Activated CD4-positive, CD25-positive, alpha-beta regulatory T cell treated with anti-CD3 and anti-CD28 coated beads, Interleukin-2, amount 50 U/mL, for 24 hours (primary cell): ENCODE results near the gene OXCT1.
"Not testable (repeated sequence)": the region's sequence is repeated elsewhere in the genome, so short reads cannot be mapped to it uniquely, and the experiment has no call there.

Experiments used
- ATAC-seq, 2 donors: fragments of 150-1000 bp; cut with Tn5 transposase; one replicate each; pipeline ENCODE4 v1.10.0; 2021; ENCODE audit warnings: mild to moderate bottlenecking in 1 of 2, moderate library complexity in 1 of 2

Gene OXCT1

GRCh38 chr5:41772056-41772455 is 98.2 kb downstream of the OXCT1 start:
- ATAC-seq, result no peak

DNA sequence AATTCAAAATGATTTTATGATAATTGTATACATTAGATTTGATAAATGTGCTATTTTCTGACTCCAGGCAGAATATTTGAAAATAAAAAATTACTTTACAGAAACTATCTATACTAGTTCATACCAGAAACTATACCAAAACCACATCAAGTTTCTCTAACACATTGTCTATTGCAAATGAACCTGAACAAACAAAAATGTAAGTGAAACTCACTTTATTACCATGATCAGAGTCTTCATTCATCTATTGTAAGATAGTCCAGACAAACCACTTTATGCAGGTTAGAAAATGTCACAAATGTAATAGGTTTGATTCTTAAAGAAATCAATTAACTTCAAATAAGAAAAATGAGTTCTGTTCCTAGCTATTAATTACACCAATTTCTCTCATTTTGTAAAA is 99.4 kb downstream of the OXCT1 start:
- ATAC-seq, result no peak

- ATAC-seq, result no peak
Measured at GRCh38 chr5:41768692-41769091, 101.5 kb downstream of the OXCT1 start.

DNA sequence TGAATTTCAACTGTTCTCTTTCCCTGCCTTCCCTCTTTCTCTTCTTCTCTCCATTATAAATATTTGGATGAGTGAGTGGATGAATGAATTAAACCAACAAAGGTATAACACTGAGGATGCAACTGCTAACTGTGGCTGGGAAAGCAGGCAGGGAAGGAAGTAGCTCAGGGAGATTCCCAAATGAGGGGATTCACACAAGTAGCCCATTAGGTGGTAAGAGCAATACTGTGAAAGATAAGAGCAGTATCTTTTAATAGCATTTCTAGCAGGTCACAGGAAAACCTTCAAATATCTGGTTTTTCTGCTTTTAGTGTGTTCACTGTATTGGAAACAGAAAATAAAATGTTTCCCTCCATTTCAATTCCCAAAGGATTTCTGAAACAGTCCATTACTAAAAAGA is 105.6 kb downstream of the OXCT1 start:
- no peak for ATAC-seq

DNA sequence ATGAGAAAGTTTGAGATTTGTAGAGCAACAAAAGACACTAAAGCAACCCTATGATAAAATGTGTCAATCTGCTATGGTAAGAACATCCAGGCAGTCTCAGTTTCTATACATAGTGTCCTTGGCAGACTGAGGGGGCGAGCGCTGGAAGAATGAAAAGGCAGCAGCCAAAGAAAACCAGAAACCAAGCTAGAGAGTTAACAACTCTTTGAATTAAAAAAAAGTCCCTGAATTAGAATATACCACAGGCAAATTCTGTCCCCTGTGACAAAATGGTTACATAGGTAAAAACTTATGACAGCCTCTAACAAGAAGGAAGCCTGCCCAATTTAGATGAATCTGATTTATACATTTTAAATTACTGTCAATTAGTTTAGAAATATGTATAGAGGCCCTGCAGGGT is 106.7 kb downstream of the OXCT1 start:
- no peak for ATAC-seq

- no peak for ATAC-seq
Measured at GRCh38 chr5:41763081-41763480, 107.1 kb downstream of the OXCT1 start.

- ATAC-seq, result no peak
Measured at GRCh38 chr5:41762426-41762825, 107.8 kb downstream of the OXCT1 start.

GRCh38 chr5:41761663-41762062 is 108.6 kb downstream of the OXCT1 start:
- ATAC-seq, result no peak

- ATAC-seq, result no peak
Measured at GRCh38 chr5:41755705-41756104, 114.5 kb downstream of the OXCT1 start.

DNA sequence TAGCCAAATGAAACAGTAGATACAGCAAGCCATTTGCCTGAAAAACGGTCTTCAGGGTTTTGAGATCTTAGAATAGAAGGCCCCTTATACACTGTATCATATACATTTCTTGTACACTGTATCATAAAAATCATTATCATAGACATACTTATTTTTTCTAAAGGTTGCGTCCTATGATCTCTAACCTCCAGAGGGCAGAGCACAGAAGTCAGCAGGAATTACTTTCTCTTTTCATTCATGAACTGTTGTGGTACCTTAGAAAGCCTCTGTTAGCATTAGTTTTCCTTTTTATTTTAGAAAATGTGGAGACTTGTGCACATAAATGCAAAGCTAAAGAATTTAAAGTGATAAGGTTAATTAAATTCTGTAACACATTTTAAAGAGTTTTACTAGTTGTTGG is 115.4 kb downstream of the OXCT1 start:
- no peak for ATAC-seq

DNA sequence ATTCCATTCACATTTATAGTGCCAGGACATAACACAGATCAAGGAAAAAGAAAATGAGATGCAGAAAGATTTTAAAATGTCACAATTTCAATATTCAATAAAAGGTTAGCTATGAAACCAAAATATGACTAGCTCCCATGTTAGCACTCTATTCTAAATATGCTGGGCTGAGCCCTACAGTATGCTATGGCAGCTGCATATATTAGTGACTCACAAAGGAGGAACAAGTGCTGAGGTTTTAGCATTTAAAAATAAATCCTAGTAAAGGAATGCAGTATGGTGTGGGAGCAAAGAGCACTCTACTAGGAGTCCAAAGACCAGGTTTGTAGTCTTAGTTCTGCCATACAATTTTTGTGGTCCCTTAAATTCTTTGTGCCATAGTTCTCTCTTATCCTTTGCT is 118.4 kb downstream of the OXCT1 start:
- no peak for ATAC-seq

DNA sequence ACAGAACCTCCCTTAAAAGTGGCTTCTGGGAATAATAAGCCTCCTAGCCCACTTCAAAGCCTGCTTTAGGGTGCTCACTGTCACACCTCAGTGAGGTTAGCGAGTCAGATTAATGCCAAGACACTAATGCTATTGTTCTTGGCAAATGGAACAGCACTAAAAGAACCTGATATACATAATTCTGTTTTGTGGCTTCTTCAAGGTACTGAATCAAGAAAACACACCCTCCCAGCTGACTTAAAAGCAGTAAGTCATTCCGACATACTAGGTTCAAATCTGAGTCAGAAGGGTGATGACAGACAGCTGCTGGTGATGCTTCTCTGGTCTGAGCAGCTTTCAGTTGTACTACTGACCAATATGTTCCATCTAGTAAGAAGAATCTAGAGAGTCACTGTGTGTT is 121.6 kb downstream of the OXCT1 start:
- peak; percentile 92 to 93 for ATAC-seq

- no peak for ATAC-seq
Measured at GRCh38 chr5:41747708-41748107, 122.5 kb downstream of the OXCT1 start.

- ATAC-seq, result no peak
Measured at GRCh38 chr5:41747301-41747700, 122.9 kb downstream of the OXCT1 start.

GRCh38 chr5:41742608-41743007 is 127.6 kb downstream of the OXCT1 start:
- ATAC-seq, result not testable (repeated sequence)

GRCh38 chr5:41738710-41739354 is 131.4 kb downstream of the OXCT1 start:
- ATAC-seq, result no peak

DNA sequence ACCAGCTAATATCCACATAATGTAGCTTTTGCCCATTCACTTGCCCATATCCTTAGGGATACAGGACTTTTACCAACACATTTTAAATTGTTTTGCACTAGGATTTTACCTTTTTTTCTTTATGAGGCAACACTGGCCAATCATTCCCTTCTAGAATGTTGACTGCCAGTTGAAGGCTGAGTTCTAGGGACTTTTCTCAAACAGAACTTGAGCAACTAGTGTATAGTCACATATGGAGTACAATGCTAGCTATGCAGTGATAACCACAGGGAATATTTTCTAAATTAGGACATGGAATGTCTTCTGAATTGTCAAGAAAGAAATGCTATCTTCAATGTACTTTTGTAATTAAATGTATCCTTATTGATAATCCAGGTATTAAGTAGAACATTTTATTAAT is 133.6 kb downstream of the OXCT1 start:
- ATAC-seq, result no peak

DNA sequence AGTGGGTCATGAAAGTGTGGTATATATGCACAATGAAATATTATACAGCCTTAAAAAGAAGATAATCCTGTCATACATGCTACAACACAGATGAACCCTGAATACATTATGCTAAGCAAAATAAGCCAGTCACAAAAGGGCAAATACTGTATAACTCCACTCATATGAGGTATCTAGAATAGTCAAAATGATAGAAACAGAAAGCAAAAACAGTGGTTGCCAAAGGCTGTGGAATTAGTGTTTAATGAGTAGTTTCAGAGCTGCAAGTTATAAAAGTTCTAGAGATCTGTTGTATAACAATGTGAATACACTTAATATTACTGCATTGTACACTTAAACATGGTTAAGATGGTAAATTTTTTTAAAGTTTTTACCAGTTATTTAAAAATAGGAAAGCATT is 135.0 kb downstream of the OXCT1 start:
- ATAC-seq, result peak; percentile 46 to 48

GRCh38 chr5:41729381-41729780 is 140.8 kb downstream of the OXCT1 start:
- not testable (repeated sequence) for ATAC-seq

- ATAC-seq, result no peak
Measured at GRCh38 chr5:41728281-41728680, 141.9 kb downstream of the OXCT1 start.

GRCh38 chr5:41722359-41722950 is 147.8 kb downstream of the OXCT1 start:
- ATAC-seq, result no peak

DNA sequence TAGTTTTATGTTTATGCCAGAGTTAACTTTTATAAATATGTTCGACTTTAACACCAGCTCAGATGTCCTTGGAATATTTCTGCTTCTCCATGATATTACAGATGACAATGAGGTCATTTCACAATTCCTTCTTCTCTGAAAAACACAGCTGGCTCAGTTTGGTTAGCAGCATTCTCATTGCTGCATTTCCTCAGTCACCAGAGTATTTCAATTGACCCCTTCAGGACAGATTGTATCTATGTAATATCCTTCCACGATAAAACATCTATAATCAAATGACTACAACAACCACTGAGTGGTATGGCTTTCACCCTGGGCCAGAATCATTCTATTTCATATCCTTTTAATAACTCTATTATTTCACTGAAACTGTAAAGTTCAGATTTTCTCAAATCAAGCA is 148.7 kb downstream of the OXCT1 start:
- ATAC-seq, result no peak

DNA sequence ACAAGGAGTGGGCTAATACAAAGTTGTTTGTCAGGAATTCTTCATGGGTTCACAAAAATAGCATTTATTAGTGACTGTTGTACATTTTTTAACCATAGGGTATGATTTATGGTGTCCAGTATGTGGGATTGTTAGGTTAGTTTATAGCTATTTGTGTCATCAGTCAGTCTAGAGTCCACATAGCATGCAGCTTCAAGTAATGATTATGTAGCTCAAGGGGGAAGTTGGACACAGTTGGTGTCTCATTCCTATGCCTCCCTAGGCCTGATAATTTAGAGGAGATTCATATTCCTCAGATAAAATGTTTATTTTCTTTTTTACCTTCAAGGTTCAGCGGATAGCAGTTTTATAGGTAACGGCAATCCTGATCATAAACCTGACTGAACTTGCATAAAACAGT is 153.8 kb downstream of the OXCT1 start:
- no peak for ATAC-seq

GRCh38 chr5:41714446-41714845 is 155.8 kb downstream of the OXCT1 start:
- not testable (repeated sequence) for ATAC-seq

DNA sequence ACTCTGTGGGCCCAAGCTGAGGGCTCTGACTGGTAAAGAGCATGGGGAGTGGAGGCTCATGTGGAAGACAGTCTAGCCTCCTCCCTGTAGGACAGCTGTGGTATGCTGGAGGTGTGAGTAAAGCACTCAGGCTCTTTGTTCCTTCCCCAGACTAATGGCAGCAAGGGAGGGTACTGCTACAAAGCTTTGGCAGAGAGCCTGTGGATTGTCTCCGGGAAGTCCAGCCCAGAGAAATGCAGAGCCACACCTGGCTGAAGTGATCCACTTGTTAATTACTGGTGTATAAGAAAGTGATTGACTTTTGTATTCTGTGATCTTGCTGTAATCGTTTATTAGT is 161.7 kb downstream of the OXCT1 start:
- ATAC-seq, result no peak
